A549 (cell line): ENCODE data around the gene GPD1. TPM values are rescaled to one million over a fixed set of nuclear protein-coding genes. Genes with fewer than 3 reads are reported as not detected.

Experiments
- ATAC-seq, 2 experiments: fragments of 200-7000 bp in 1 of 2; fragments of >200 bp in 1 of 2; cut with Nextera tagmentation in 1 of 2; cut with Tn5 transposase in 1 of 2; 3 replicates each; pipeline versions ENCODE4 v1.8.0 to v1.9.1; 2018 to 2020; ENCODE audit warnings: mild to moderate bottlenecking in 1 of 2, moderate library complexity in 1 of 2
- CTCF ChIA-PET: fragments of 300-600 bp; sonication (Branson Sonifier 250); formaldehyde crosslinking; extraction: SDS; loops from one replicate; lab custom pipeline; 2021; ENCODE audit warnings: antibody characterized with exemption, inconsistent platforms; lab: Yijun Ruan, JAX
- POLR2A ChIA-PET: fragments of 350-600 bp; formaldehyde crosslinking; extraction: SDS; loops from one replicate; lab custom pipeline; 2021; ENCODE audit warnings: antibody characterized with exemption, inconsistent platforms; lab: Yijun Ruan, JAX
- DNase-seq, 2 experiments: peaks; one replicate each; pipeline versions ENCODE4 v3.0.0 to v3.0.0-alpha.2; 2011 to 2016; ENCODE audit warnings: low read depth in 1 of 2, low spot score in 1 of 2
- FAIRE-seq: peaks from 2 replicates; lab custom pipeline; 2011; peaks lifted over from hg19 to GRCh38; lab: Jason Lieb, UNC
- H3K27ac ChIP-seq, 2 experiments: fragments of >200 bp; sonication (Bioruptor Twin); formaldehyde crosslinking; 3 replicates each; pipeline ENCODE4 v1.5.1; 2016 to 2017
- H3K4me1 ChIP-seq: fragments of >200 bp; sonication (Bioruptor Twin); formaldehyde crosslinking; 3 replicates; pipeline ENCODE4 v1.6.1; 2016
- H3K4me2 ChIP-seq: fragments of >200 bp; sonication (Bioruptor Twin); formaldehyde crosslinking; 3 replicates; pipeline ENCODE4 v1.6.1; 2016
- H3K4me3 ChIP-seq: fragments of >200 bp; sonication (Bioruptor Twin); formaldehyde crosslinking; 3 replicates; pipeline ENCODE4 v1.5.1; 2016
- H3K9me3 ChIP-seq: fragments of >200 bp; sonication (Bioruptor Twin); formaldehyde crosslinking; 3 replicates; pipeline ENCODE4 v1.6.1; 2016
- CBX8 ChIP-seq: fragments of 200-600 bp; sonication (generic); IDR thresholded peaks from 2 replicates; pipeline ENCODE4 v1.6.1; 2016
- CEBPB ChIP-seq, 2 experiments: fragments of >200 bp in 1 of 2; sonication (Bioruptor Twin) in 1 of 2; formaldehyde crosslinking in 1 of 2; IDR thresholded peaks; 2 replicates each; pipeline ENCODE4 v1.6.1; 2012 to 2016
- CHD4 ChIP-seq: fragments of 200-600 bp; sonication (generic); IDR thresholded peaks from 2 replicates; pipeline ENCODE4 v1.6.1; 2016; ENCODE audit warnings: antibody characterized with exemption, mild to moderate bottlenecking, borderline replicate concordance
- E2F6 ChIP-seq: IDR thresholded peaks from 2 replicates; pipeline ENCODE4 v1.6.1; 2012; ENCODE audit warnings: low read depth, borderline replicate concordance
- EHF ChIP-seq: fragments of 250-450 bp; sonication (Bioruptor Pico); IDR thresholded peaks from 2 replicates; pipeline ENCODE4 v1.5.0; 2020; ENCODE audit warnings: mild to moderate bottlenecking
- EHMT2 ChIP-seq: fragments of 200-600 bp; sonication (generic); IDR thresholded peaks from 2 replicates; pipeline ENCODE4 v1.6.1; 2016; ENCODE audit warnings: antibody characterized with exemption, low read depth, mild to moderate bottlenecking, moderate library complexity
- ELK1 ChIP-seq: fragments of 150-350 bp; IDR thresholded peaks from 2 replicates; pipeline ENCODE4 v1.6.1; 2014; ENCODE audit warnings: low read depth, mild to moderate bottlenecking, low read length
- FOXS1 ChIP-seq: fragments of 250-450 bp; sonication (Bioruptor Pico); IDR thresholded peaks from 2 replicates; pipeline ENCODE4 v1.5.0; 2020; ENCODE audit warnings: mild to moderate bottlenecking, moderate library complexity
- HMGXB4 ChIP-seq: fragments of 250-450 bp; sonication (Bioruptor Pico); IDR thresholded peaks from 2 replicates; pipeline ENCODE4 v1.5.0; 2021; ENCODE audit warnings: mild to moderate bottlenecking, moderate library complexity, borderline replicate concordance
- HOXA7 ChIP-seq: fragments of 250-450 bp; sonication (Bioruptor Pico); IDR thresholded peaks from 2 replicates; pipeline ENCODE4 v1.5.0; 2020; ENCODE audit warnings: mild to moderate bottlenecking, moderate library complexity
- HOXB13 ChIP-seq: fragments of 250-450 bp; sonication (Bioruptor Pico); IDR thresholded peaks from 2 replicates; pipeline ENCODE4 v1.5.0; 2020; ENCODE audit warnings: low read depth, mild to moderate bottlenecking, moderate library complexity
- JUNB ChIP-seq: fragments of >200 bp; sonication (Bioruptor Twin); formaldehyde crosslinking; IDR thresholded peaks from 2 replicates; pipeline ENCODE4 v1.6.1; 2016
- KDM5A ChIP-seq: fragments of 200-600 bp; sonication (generic); IDR thresholded peaks from 2 replicates; pipeline ENCODE4 v1.6.1; 2016; ENCODE audit warnings: antibody characterized with exemption, mild to moderate bottlenecking
- MAFK ChIP-seq: fragments of 450-650 bp; IDR thresholded peaks from 2 replicates; pipeline ENCODE4 v1.6.1; 2014; ENCODE audit not compliant: partially characterized antibody
- RFX5 ChIP-seq: fragments of 450-650 bp; IDR thresholded peaks from 2 replicates; pipeline ENCODE4 v1.7.1; 2014; ENCODE audit warnings: antibody characterized with exemption, mild to moderate bottlenecking, moderate library complexity
- ZC3H11A ChIP-seq: fragments of 450-650 bp; IDR thresholded peaks from 2 replicates; pipeline ENCODE4 v1.6.1; 2014; ENCODE audit warnings: antibody characterized with exemption, mild to moderate bottlenecking
- WGBS: methylation state at CpG from one replicate; pipeline ENCODE4 v1.1.6; 2017; ENCODE audit errors: missing lambda C conversion rate; 5-methylcytosine and 5-hydroxymethylcytosine counted together
- polyA plus RNA-seq, 4 experiments: library from polyadenylated mRNA; depleted of rRNA in 3 of 4; stranded (reverse); fragments of >200 nt; fragmentation: RNase III in 1 of 4; extraction: RNeasy Plus Mini Kit Qiagen cat#74134 plus additional on column Dnase treatment in 1 of 4; gene quantifications; 2 replicates in 3 of 4; 3 replicates in 1 of 4; pipeline ENCODE4 v1.2.3, GENCODE V29; 2011 to 2017
- TF ChIP-seq, protein P1 (sequence below): fragments of 250-450 bp; sonication (Bioruptor Pico); IDR thresholded peaks from 2 replicates; pipeline ENCODE4 v1.5.0; 2020; ENCODE audit warnings: low read depth, mild to moderate bottlenecking, moderate library complexity
- TF ChIP-seq, protein P2 (sequence below): fragments of 450-650 bp; IDR thresholded peaks from 2 replicates; pipeline ENCODE4 v1.6.1; 2014; ENCODE audit warnings: antibody characterized with exemption
- TF ChIP-seq, protein P3 (sequence below): fragments of >200 bp; sonication (Bioruptor Twin); formaldehyde crosslinking; IDR thresholded peaks from 3 replicates; pipeline ENCODE4 v1.6.1; 2016

GPD1 gene
- polyA plus RNA-seq, 2 of the 4 experiments (the other 2 are of a cell fraction) = 0.10 to 0.44 TPM

DNA sequence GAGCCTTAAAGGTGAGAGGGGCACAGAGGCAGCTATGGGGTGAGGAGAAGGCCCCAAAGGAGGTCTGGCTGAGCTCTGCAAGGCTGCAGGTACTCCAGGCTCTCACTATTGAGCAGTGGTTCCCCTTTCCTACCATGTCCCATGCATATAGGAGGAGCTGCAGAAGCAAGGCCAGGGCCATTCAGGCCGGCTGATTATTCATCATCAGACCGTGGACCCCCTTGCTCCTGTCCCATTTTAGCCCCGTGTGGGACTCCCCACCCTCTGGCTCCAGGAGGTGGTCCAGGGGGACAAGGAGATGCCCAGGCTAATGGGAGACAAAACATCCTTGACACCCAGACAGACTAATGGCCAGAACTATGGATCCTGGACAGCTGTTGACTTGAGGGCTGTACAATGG, 3.1 kb downstream of the GPD1 start:
- TF ChIP-seq JUNB (no peak), KDM5A (no peak), EHMT2 (no peak), ELK1 (no peak), EHF (no peak), FOXS1 (CRISPR knock-in tag) (no peak), HOXA7 (CRISPR knock-in tag) (no peak), CBX8 (no peak), RFX5 (no peak), CEBPB (IDR thresholded peaks at IDR 0.05) (no peak), E2F6 (no peak), HMGXB4 (CRISPR knock-in tag) (no peak)
- TF ChIP-seq, protein P1, sequence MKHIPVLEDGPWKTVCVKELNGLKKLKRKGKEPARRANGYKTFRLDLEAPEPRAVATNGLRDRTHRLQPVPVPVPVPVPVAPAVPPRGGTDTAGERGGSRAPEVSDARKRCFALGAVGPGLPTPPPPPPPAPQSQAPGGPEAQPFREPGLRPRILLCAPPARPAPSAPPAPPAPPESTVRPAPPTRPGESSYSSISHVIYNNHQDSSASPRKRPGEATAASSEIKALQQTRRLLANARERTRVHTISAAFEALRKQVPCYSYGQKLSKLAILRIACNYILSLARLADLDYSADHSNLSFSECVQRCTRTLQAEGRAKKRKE (CRISPR knock-in tag) = no peak
- FAIRE-seq = no peak
- H3K27ac ChIP-seq = no peak overlapping the region
- H3K4me2 ChIP-seq = no peak overlapping the region
- POLR2A ChIA-PET = no interaction called here
- DNase-seq = no peak
- peaks cover 24% of the 10 kb centered on the region for H3K4me1 ChIP-seq
- no peak overlapping the region for H3K4me3 ChIP-seq
- CTCF ChIA-PET = interaction anchor here (1.9 to 17.7 kb wide), 4 partner anchors 22 to 69 kb away, joined by 4 to 309 read pairs (median 6); partner anchors contain the start of gene SMARCD1
- no peaks in the 10 kb centered on the region for H3K9me3 ChIP-seq
- 18% methylated on average over 3 of the region's 3 CpGs for WGBS
- no peak for ATAC-seq

DNA sequence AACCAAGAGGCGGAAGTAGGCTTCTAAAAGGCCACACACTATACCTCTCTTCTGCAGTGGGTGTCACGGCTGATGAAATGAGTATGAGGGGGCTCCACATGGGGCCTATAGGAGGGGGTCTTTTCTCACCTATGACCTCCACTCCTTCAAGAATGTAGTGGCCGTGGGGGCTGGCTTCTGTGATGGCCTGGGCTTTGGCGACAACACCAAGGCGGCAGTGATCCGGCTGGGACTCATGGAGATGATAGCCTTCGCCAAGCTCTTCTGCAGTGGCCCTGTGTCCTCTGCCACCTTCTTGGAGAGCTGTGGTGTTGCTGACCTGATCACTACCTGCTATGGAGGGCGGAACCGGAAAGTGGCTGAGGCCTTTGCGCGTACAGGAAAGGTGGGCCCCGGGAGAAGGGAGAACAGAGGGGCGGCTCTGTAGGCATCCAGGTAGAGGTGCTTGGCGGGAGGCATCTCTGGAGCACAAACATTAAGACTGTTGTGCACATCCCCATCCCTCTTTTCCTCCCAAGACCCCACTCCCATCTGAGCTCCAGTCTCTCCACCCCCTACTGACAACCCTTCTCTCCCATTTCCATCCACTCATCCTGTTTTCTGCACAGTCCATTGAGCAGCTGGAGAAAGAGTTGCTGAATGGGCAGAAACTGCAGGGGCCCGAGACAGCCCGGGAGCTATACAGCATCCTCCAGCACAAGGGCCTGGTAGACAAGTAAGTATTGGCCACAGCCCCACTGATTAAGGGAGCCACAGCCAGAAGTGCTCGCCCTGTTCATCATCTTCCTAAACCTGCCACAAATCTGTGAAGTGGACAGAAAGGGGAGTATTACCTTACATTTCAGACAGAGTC, 3.8 kb downstream of the GPD1 start:
- Histone ChIP-seq H3K4me1 (peaks cover 24% of the 10 kb centered on the region), H3K4me2 (no peak overlapping the region), H3K4me3 (no peak overlapping the region), H3K9me3 (no peaks in the 10 kb centered on the region), H3K27ac (no peak overlapping the region)
- TF ChIP-seq CHD4 (no peak), HOXB13 (CRISPR knock-in tag) (no peak), ZC3H11A (no peak), KDM5A (no peak), MAFK (peak; percentile 69)
- TF ChIP-seq, protein P2, sequence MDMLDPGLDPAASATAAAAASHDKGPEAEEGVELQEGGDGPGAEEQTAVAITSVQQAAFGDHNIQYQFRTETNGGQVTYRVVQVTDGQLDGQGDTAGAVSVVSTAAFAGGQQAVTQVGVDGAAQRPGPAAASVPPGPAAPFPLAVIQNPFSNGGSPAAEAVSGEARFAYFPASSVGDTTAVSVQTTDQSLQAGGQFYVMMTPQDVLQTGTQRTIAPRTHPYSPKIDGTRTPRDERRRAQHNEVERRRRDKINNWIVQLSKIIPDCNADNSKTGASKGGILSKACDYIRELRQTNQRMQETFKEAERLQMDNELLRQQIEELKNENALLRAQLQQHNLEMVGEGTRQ = no peak
- TF ChIP-seq, protein P3, sequence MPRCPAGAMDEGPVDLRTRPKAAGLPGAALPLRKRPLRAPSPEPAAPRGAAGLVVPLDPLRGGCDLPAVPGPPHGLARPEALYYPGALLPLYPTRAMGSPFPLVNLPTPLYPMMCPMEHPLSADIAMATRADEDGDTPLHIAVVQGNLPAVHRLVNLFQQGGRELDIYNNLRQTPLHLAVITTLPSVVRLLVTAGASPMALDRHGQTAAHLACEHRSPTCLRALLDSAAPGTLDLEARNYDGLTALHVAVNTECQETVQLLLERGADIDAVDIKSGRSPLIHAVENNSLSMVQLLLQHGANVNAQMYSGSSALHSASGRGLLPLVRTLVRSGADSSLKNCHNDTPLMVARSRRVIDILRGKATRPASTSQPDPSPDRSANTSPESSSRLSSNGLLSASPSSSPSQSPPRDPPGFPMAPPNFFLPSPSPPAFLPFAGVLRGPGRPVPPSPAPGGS = no peak
- DNase-seq (no peak), FAIRE-seq (no peak), ATAC-seq (no peak)
- ChIA-PET CTCF (interaction anchor here (0.8 to 17.7 kb wide), 10 partner anchors 9 to 299 kb away, joined by 3 to 309 read pairs (median 6); partner anchors contain the start of genes GPD1 and SMARCD1), POLR2A (interaction anchor here (0.6 kb wide), 1 partner anchor 66 kb away, joined by 3 read pairs; no protein-coding TSS in a partner anchor)
- WGBS = 83% methylated on average over 17 of the region's 17 CpGs
